MM.1S (cell line): Measurements from ENCODE around the gene IQGAP2.

Source experiments
- DNase-seq: peaks from one replicate; pipeline ENCODE4 v3.0.0-alpha.2; 2015
- H2AFZ ChIP-seq: fragments of 300-600 bp; sonication (generic); 2 replicates; pipeline ENCODE4 v1.6.0; 2016; ENCODE audit warnings: antibody characterized with exemption, low read length
- H3F3A ChIP-seq: fragments of 300-600 bp; sonication (generic); 2 replicates; pipeline ENCODE4 v1.6.1; 2016; ENCODE audit warnings: mild to moderate bottlenecking, antibody characterized with exemption, low read length, moderate library complexity, mixed read lengths; ENCODE audit not compliant: insufficient read depth
- H3K27ac ChIP-seq: fragments of 300-600 bp; sonication (generic); 2 replicates; pipeline ENCODE4 v1.5.1; 2016; ENCODE audit warnings: mild to moderate bottlenecking, low read length
- H3K27me3 ChIP-seq: fragments of 300-600 bp; sonication (generic); replicated peaks from 2 replicates; pipeline ENCODE4 v1.6.0; 2016; ENCODE audit warnings: low read length; ENCODE audit not compliant: insufficient read depth
- H3K36me3 ChIP-seq: fragments of 300-600 bp; sonication (generic); replicated peaks from 2 replicates; pipeline ENCODE4 v1.6.1; 2016; ENCODE audit warnings: mild to moderate bottlenecking, low read length, mixed read lengths; ENCODE audit not compliant: insufficient read depth
- H3K4me1 ChIP-seq: fragments of 300-600 bp; sonication (generic); 2 replicates; pipeline ENCODE4 v1.6.1; 2016; ENCODE audit warnings: low read length, mixed read lengths
- H3K4me2 ChIP-seq: fragments of 300-600 bp; sonication (generic); 2 replicates; pipeline ENCODE4 v1.6.0; 2016; ENCODE audit warnings: low read depth, low read length
- H3K4me3 ChIP-seq: fragments of 300-600 bp; sonication (generic); 2 replicates; pipeline ENCODE4 v1.5.1; 2016; ENCODE audit warnings: low read length, mixed read lengths
- H3K79me2 ChIP-seq: fragments of 300-600 bp; sonication (generic); 2 replicates; pipeline ENCODE4 v1.6.1; 2016; ENCODE audit warnings: mixed run types, low read length, mixed read lengths
- H3K9ac ChIP-seq: fragments of 300-600 bp; sonication (generic); 2 replicates; pipeline ENCODE4 v1.6.1; 2016; ENCODE audit warnings: low read length, mixed read lengths
- H3K9me2 ChIP-seq: fragments of 300-600 bp; sonication (generic); replicated peaks from 2 replicates; pipeline ENCODE4 v1.6.1; 2016; ENCODE audit warnings: mild to moderate bottlenecking, low read length, mixed read lengths; ENCODE audit not compliant: insufficient read depth
- H3K9me3 ChIP-seq: fragments of 300-600 bp; sonication (generic); replicated peaks from 2 replicates; pipeline ENCODE4 v1.6.1; 2016; ENCODE audit warnings: mild to moderate bottlenecking, low read length, mixed read lengths; ENCODE audit not compliant: insufficient read depth
- H4K20me1 ChIP-seq: fragments of 300-600 bp; sonication (generic); 2 replicates; pipeline ENCODE4 v1.6.1; 2016; ENCODE audit warnings: mild to moderate bottlenecking, low read length, moderate library complexity, mixed read lengths; ENCODE audit not compliant: insufficient read depth
- CTCF ChIP-seq: fragments of 300-600 bp; sonication (generic); IDR thresholded peaks from 2 replicates; pipeline ENCODE4 v1.5.1; 2016; ENCODE audit warnings: antibody characterized with exemption, low read length, mixed read lengths
- EZH2 ChIP-seq: fragments of 300-600 bp; sonication (generic); optimal IDR thresholded peaks from 2 replicates; pipeline ENCODE3; 2017; ENCODE audit warnings: low read depth, mild to moderate bottlenecking, antibody characterized with exemption, low read length, mixed read lengths
- EZH2phosphoT487 ChIP-seq: fragments of 300-600 bp; sonication (generic); IDR thresholded peaks from 2 replicates; pipeline ENCODE4 v1.6.1; 2018; ENCODE audit warnings: antibody characterized with exemption, low read length

The IQGAP2 gene

GRCh38 chr5:76683816-76684731 is 281.0 kb downstream of the IQGAP2 start:
- Histone ChIP-seq H4K20me1 (no peaks in the 10 kb centered on the region), H3K4me1 (no peaks in the 10 kb centered on the region), H3K9ac (no peak overlapping the region), H3K4me2 (no peak overlapping the region), H2AFZ (no peak overlapping the region), H3F3A (no peaks in the 10 kb centered on the region), H3K9me3 (no peaks in the 10 kb centered on the region), H3K27me3 (no peaks in the 10 kb centered on the region), H3K79me2 (no peaks in the 10 kb centered on the region), H3K4me3 (no peak overlapping the region), H3K36me3 (no peaks in the 10 kb centered on the region), H3K27ac (no peak overlapping the region), H3K9me2 (no peaks in the 10 kb centered on the region)
- TF ChIP-seq EZH2phosphoT487, result no peak
- TF ChIP-seq CTCF, result no peak
- TF ChIP-seq EZH2, result no peak
- DNase-seq, result no peak

- H2AFZ ChIP-seq, result no peak overlapping the region
- no peaks in the 10 kb centered on the region for H3K36me3 ChIP-seq
- H3K4me3 ChIP-seq, result no peak overlapping the region
- H3K9ac ChIP-seq, result no peak overlapping the region
- no peak for DNase-seq
- no peaks in the 10 kb centered on the region for H4K20me1 ChIP-seq
- H3K4me1 ChIP-seq, result no peaks in the 10 kb centered on the region
- no peaks in the 10 kb centered on the region for H3F3A ChIP-seq
- H3K9me3 ChIP-seq, result no peaks in the 10 kb centered on the region
- H3K4me2 ChIP-seq, result no peak overlapping the region
- TF ChIP-seq EZH2phosphoT487 (no peak), EZH2 (no peak), CTCF (no peak)
- no peaks in the 10 kb centered on the region for H3K79me2 ChIP-seq
- no peaks in the 10 kb centered on the region for H3K9me2 ChIP-seq
- H3K27me3 ChIP-seq, result no peaks in the 10 kb centered on the region
- H3K27ac ChIP-seq, result no peak overlapping the region
Measured at GRCh38 chr5:76684756-76685519, 281.9 kb downstream of the IQGAP2 start.

- no peaks in the 10 kb centered on the region for H3K79me2 ChIP-seq
- no peaks in the 10 kb centered on the region for H3K4me1 ChIP-seq
- H4K20me1 ChIP-seq, result no peaks in the 10 kb centered on the region
- no peaks in the 10 kb centered on the region for H3F3A ChIP-seq
- H2AFZ ChIP-seq, result no peak overlapping the region
- H3K9ac ChIP-seq, result no peak overlapping the region
- H3K36me3 ChIP-seq, result no peaks in the 10 kb centered on the region
- no peaks in the 10 kb centered on the region for H3K27me3 ChIP-seq
- H3K27ac ChIP-seq, result no peak overlapping the region
- H3K4me2 ChIP-seq, result no peak overlapping the region
- H3K9me2 ChIP-seq, result no peaks in the 10 kb centered on the region
- TF ChIP-seq EZH2phosphoT487 (no peak), EZH2 (no peak), CTCF (no peak)
- DNase-seq, result no peak
- H3K4me3 ChIP-seq, result no peak overlapping the region
- H3K9me3 ChIP-seq, result no peaks in the 10 kb centered on the region
Measured at GRCh38 chr5:76685704-76686103, 282.6 kb downstream of the IQGAP2 start.
